Brain microvascular endothelial cell (primary cell): ENCODE measurements around the gene MAPK10.

ENCODE experiments used
- DNase-seq: peaks from one replicate; pipeline ENCODE4 v3.0.0-alpha.2; 2020
- H3K27ac ChIP-seq: fragments of 250-450 bp; sonication (Bioruptor Pico); 2 replicates; pipeline ENCODE4 v1.5.1; 2020; ENCODE audit warnings: mild to moderate bottlenecking, moderate library complexity
- H3K27me3 ChIP-seq: fragments of 250-450 bp; sonication (Bioruptor Pico); replicated peaks from 2 replicates; pipeline ENCODE4 v1.5.1; 2020; ENCODE audit warnings: mild to moderate bottlenecking
- H3K36me3 ChIP-seq: fragments of 250-450 bp; sonication (Bioruptor Pico); replicated peaks from 2 replicates; pipeline ENCODE4 v1.5.1; 2020; ENCODE audit warnings: mild to moderate bottlenecking
- H3K4me3 ChIP-seq: 2 replicates; pipeline ENCODE4 v1.5.1; 2011; ENCODE audit warnings: low read depth, mild to moderate bottlenecking, control low read depth, low read length, moderate library complexity
- in situ Hi-C: cut with HindIII; loops from 2 replicates; pipeline ENCODE4 v1.10.0; 2017; ENCODE audit warnings: low sequenced_read_pairs, low pct_ligation_motif_present
- TF ChIP-seq, protein P1 (sequence below): IDR thresholded peaks from 2 replicates; pipeline ENCODE4 v1.5.1; 2011; ENCODE audit warnings: low read depth, mild to moderate bottlenecking, moderate library complexity, low read length, control low read depth, inconsistent platforms; ENCODE audit errors: missing control alignments

The MAPK10 gene

GRCh38 chr4:86389664-86390063 lies 29.8 kb upstream of the MAPK10 start:
- H3K36me3 ChIP-seq, result no peaks in the 10 kb centered on the region

DNA sequence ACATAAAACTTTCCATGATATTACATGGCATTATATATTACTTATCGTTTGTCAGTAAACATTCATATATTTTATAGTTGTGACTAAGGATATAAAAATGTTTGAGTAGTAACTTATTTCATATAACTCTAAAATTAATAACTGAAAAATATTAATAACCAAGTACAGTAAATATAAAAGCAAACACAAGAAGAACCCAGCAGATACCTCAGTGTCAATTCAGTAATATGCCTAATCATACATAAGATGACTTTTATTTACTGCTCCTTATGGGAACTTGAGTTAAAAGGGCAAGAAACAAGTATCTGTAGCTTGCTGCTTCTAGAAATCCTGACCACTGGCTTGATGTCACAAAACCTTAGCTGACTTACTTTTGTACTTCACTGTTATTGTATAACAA lies 28.4 kb upstream of the MAPK10 start:
- TF ChIP-seq, protein P1, sequence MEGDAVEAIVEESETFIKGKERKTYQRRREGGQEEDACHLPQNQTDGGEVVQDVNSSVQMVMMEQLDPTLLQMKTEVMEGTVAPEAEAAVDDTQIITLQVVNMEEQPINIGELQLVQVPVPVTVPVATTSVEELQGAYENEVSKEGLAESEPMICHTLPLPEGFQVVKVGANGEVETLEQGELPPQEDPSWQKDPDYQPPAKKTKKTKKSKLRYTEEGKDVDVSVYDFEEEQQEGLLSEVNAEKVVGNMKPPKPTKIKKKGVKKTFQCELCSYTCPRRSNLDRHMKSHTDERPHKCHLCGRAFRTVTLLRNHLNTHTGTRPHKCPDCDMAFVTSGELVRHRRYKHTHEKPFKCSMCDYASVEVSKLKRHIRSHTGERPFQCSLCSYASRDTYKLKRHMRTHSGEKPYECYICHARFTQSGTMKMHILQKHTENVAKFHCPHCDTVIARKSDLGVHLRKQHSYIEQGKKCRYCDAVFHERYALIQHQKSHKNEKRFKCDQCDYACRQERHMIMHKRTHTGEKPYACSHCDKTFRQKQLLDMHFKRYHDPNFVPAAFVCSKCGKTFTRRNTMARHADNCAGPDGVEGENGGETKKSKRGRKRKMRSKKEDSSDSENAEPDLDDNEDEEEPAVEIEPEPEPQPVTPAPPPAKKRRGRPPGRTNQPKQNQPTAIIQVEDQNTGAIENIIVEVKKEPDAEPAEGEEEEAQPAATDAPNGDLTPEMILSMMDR, result no peak
- Histone ChIP-seq H3K4me3 (no peak overlapping the region), H3K36me3 (no peaks in the 10 kb centered on the region), H3K27me3 (no peaks in the 10 kb centered on the region), H3K27ac (no peak overlapping the region)
- no peak for DNase-seq
- in situ Hi-C loops, result no loop called here

More at GRCh38 chr4:86389664-86390063, 29.8 kb upstream of the MAPK10 start:
- in situ Hi-C loops, result no loop called here
- Histone ChIP-seq H3K27me3 (no peaks in the 10 kb centered on the region), H3K27ac (no peak overlapping the region), H3K4me3 (no peak overlapping the region)
- DNase-seq, result no peak
- TF ChIP-seq, protein P1, result no peak

GRCh38 chr4:86386817-86387415 lies 27.1 kb upstream of the MAPK10 start:
- no peak for DNase-seq
- Histone ChIP-seq H3K4me3 (no peak overlapping the region), H3K27ac (no peak overlapping the region), H3K27me3 (no peaks in the 10 kb centered on the region), H3K36me3 (no peaks in the 10 kb centered on the region)
- TF ChIP-seq, protein P1, result no peak
- in situ Hi-C loops, result no loop called here

DNA sequence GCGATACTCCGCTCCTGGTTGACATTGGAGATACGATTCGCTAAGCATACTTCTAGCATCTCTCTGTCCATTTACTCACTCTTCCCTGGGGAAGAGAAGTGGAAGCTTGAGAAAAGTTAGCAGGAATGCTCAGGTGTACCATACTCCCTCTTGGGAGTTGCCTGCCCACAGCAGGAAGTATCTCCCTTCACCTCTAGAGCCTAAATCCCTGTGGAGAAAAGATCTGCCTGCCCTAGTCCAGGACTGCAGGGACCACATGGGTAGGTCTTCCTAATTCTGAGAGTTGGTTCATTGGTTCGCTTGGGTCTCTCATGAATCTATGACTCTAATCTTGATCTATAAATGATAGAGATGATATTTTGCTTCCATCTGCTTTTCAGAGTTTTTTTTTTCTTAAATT lies 26.3 kb upstream of the MAPK10 start:
- no peak overlapping the region for H3K4me3 ChIP-seq
- no peaks in the 10 kb centered on the region for H3K36me3 ChIP-seq
- no peak overlapping the region for H3K27ac ChIP-seq
- H3K27me3 ChIP-seq, result no peaks in the 10 kb centered on the region
- TF ChIP-seq, protein P1, result no peak
- in situ Hi-C loops, result no loop called here
- no peak for DNase-seq

- Histone ChIP-seq H3K27ac (no peak overlapping the region), H3K4me3 (no peak overlapping the region), H3K36me3 (no peaks in the 10 kb centered on the region), H3K27me3 (no peaks in the 10 kb centered on the region)
- TF ChIP-seq, protein P1, result no peak
- DNase-seq, result no peak
- in situ Hi-C loops, result no loop called here
These were observed 21.6 kb upstream of the MAPK10 start for GRCh38 chr4:86381431-86381830.

DNA sequence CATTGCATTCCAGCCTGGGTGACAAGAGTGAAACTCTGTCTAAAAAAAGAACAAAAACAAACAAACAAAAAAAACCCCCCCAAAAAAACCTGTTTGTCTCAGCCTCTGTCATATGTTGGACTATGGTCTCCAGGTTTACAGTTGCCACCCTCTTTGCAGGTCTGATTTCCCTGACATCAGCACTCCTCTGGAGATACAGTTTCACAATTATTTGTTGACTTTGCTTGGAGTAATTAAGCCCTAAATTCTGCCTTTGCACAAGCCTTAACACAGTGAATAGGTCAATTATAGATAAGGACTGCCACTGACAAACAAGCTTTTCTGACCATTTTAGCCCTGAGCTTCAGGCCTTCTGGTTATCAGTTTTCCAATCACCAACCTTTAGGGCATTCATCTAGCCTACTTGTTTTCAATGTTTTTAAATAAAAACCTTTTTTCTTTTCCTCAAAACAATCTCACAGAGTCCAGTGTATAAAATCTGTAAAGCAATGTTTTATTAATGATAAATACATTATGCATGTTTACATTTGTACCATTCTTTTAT lies 20.4 kb upstream of the MAPK10 start:
- in situ Hi-C loops, result no loop called here
- no peaks in the 10 kb centered on the region for H3K36me3 ChIP-seq
- H3K27me3 ChIP-seq, result no peaks in the 10 kb centered on the region
- TF ChIP-seq, protein P1, result no peak
- no peak overlapping the region for H3K4me3 ChIP-seq
- no peak overlapping the region for H3K27ac ChIP-seq
- DNase-seq, result no peak
